Pancreas (tissue), 10 donors: ENCODE measurements around the gene MUSK. TPM values are rescaled to one million over a fixed set of nuclear protein-coding genes. Genes with fewer than 3 reads are reported as not detected.
A peak's percentile ranks its signal among the peaks of the same experiment; 100 is the strongest.

Experiments
- ATAC-seq, 4 donors: fragments of 200-7000 bp; cut with Tn5 transposase; one replicate each; pipeline versions ENCODE4 v1.8.0 to v1.9.1; 2020; ENCODE audit warnings: mild to moderate bottlenecking in 4 of 4, moderate library complexity in 4 of 4
- DNase-seq, 6 donors: peaks; one replicate each; pipeline ENCODE4 v3.0.0-alpha.2; 2020
- FAIRE-seq: peaks from 2 replicates; lab custom pipeline; 2012; peaks lifted over from hg19 to GRCh38; lab: Jason Lieb, UNC
- H3K27ac ChIP-seq, 4 donors: fragments of 200-600 bp; sonication (generic); 1 replicate in 3 of 4; 2 replicates in 1 of 4; pipeline versions ENCODE4 v1.5.0 to v1.8.0; 2020
- H3K27me3 ChIP-seq, 4 donors: fragments of 200-600 bp; one replicate each; pipeline ENCODE4 v1.8.0; 2021
- H3K36me3 ChIP-seq, 3 donors: fragments of 200-600 bp; sonication (generic) in 1 of 3; one replicate each; pipeline versions ENCODE4 v1.5.0 to v1.8.0; 2020 to 2021
- H3K4me1 ChIP-seq, 3 donors: fragments of 200-600 bp; one replicate each; pipeline ENCODE4 v1.8.0; 2021
- H3K4me3 ChIP-seq, 4 donors: fragments of 200-600 bp; sonication (generic) in 2 of 4; one replicate each; pipeline versions ENCODE4 v1.5.0 to v1.8.0; 2020 to 2021
- H3K9me3 ChIP-seq, 4 donors: fragments of 200-600 bp; one replicate each; pipeline ENCODE4 v1.8.0; 2021
- CTCF ChIP-seq, 4 donors: fragments of 200-600 bp; sonication (generic) in 3 of 4; IDR thresholded peaks; one replicate each; pipeline versions ENCODE4 v1.5.0 to v1.8.0; 2021; ENCODE audit warnings: antibody characterized with exemption in 4 of 4
- WGBS, 2 donors: extraction: QIAGEN DNeasy Blood & Tissue Kit; methylation state at CpG; one replicate each; pipeline ENCODE4 v1.1.7; 2013; 5-methylcytosine and 5-hydroxymethylcytosine counted together
- intact Hi-C, 3 donors: fragments of 100-400 bp; cut with DNase I; formaldehyde crosslinking; loops; one replicate each; pipeline versions ENCODE4 v1.11.1 to v1.14.2; 2022
- polyA plus RNA-seq, 2 donors: library from polyadenylated mRNA; stranded (reverse); fragments of 200-250 nt; gene quantifications; one replicate each; pipeline ENCODE4 v1.2.3, GENCODE V29; 2013
- total RNA-seq, 6 donors: library from RNA; stranded (reverse); fragmentation: NEBNext Ultra II Directional in 4 of 6; extraction: Animal tissue kit (Norgen Biotek cat#: 25700) in 4 of 6; gene quantifications; one replicate each; pipeline versions ENCODE4 v1.2.1 to v1.2.4, GENCODE V29; 2021 to 2023
- donor health status: healthy with polysubstance abuse.
- donor health status: DM: no; HTN: no; CAD: no; lungs with moderate emphysema.
- donor health status: DM: no; HTN: no; CAD: no.
- donor health status: control.
- donor health status: control.
- donor health status: Bipolar disorder and iron deficiency.
- donor health status: DM: yes; HTN: yes; CAD: no.
- donor health status: DM: no; HTN: no; CAD: no.
- donor health status: DM: no; HTN: no; CAD: no.
- donor health status: DM: yes; HTN: yes; CAD: no.

Gene MUSK
- total and polyA plus RNA-seq, 8 donors: 0.06 to 0.39 (median 0.16) TPM; not detected in 4

- no peaks in the 10 kb centered on the region for H3K9me3 ChIP-seq
- no peaks in the 10 kb centered on the region for H3K36me3 ChIP-seq
- ATAC-seq (peak in 3 of 4 donors; percentile 46 to 72 (median 59)), FAIRE-seq (no peak), DNase-seq (no peak)
- H3K4me1 ChIP-seq: no peaks in the 10 kb centered on the region
- H3K27me3 ChIP-seq: no peaks in the 10 kb centered on the region
- no peak overlapping the region for H3K4me3 ChIP-seq
- no peak for TF ChIP-seq CTCF (IDR thresholded peaks at IDR 0.05)
- 65 to 76% methylated on average over 4 of the region's 4 CpGs for WGBS, 2 donors
- H3K27ac ChIP-seq: peak overlapping the region in 2 of 4 donors; percentile 22 to 35
- intact Hi-C loops: no loop called here
Measured at GRCh38 chr9:110744715-110745384, 76.3 kb downstream of the MUSK start.

GRCh38 chr9:110745676-110746075 lies 77.1 kb downstream of the MUSK start:
- WGBS, 2 donors: 11 to 19% methylated on average over 1 of the region's 1 CpG
- no peak for ATAC-seq
- no peak for TF ChIP-seq CTCF (IDR thresholded peaks at IDR 0.05)
- Histone ChIP-seq H3K27ac (no peak overlapping the region), H3K9me3 (no peaks in the 10 kb centered on the region), H3K36me3 (no peaks in the 10 kb centered on the region), H3K27me3 (no peaks in the 10 kb centered on the region), H3K4me1 (no peaks in the 10 kb centered on the region), H3K4me3 (no peak overlapping the region)
- intact Hi-C loops: no loop called here
- FAIRE-seq: no peak
- no peak for DNase-seq

- H3K27me3 ChIP-seq: no peaks in the 10 kb centered on the region
- H3K4me3 ChIP-seq: no peak overlapping the region
- DNase-seq: no peak
- FAIRE-seq: no peak
- ATAC-seq: no peak
- intact Hi-C loops: no loop called here
- no peak overlapping the region for H3K27ac ChIP-seq
- H3K4me1 ChIP-seq: no peaks in the 10 kb centered on the region
- no peaks in the 10 kb centered on the region for H3K9me3 ChIP-seq
- H3K36me3 ChIP-seq: no peaks in the 10 kb centered on the region
- 74% methylated on average over 4 of the region's 4 CpGs for WGBS, 2 donors
- TF ChIP-seq CTCF (IDR thresholded peaks at IDR 0.05): no peak
Measured at GRCh38 chr9:110746211-110746930, 77.8 kb downstream of the MUSK start.

- no peak for FAIRE-seq
- no peak overlapping the region for H3K27ac ChIP-seq
Measured at GRCh38 chr9:110748251-110748893, 79.8 kb downstream of the MUSK start.

More at GRCh38 chr9:110748251-110748893, 79.8 kb downstream of the MUSK start:
- ATAC-seq (no peak), DNase-seq (no peak)
- Histone ChIP-seq H3K27me3 (no peaks in the 10 kb centered on the region), H3K4me1 (no peaks in the 10 kb centered on the region), H3K4me3 (no peak overlapping the region), H3K9me3 (no peaks in the 10 kb centered on the region), H3K36me3 (no peaks in the 10 kb centered on the region)
- TF ChIP-seq CTCF (IDR thresholded peaks at IDR 0.05): no peak
- intact Hi-C loops: no loop called here
- 66 to 77% methylated on average over 5 of the region's 5 CpGs for WGBS, 2 donors
